ENCODE data around the gene OLR1.

The OLR1 gene

DNA sequence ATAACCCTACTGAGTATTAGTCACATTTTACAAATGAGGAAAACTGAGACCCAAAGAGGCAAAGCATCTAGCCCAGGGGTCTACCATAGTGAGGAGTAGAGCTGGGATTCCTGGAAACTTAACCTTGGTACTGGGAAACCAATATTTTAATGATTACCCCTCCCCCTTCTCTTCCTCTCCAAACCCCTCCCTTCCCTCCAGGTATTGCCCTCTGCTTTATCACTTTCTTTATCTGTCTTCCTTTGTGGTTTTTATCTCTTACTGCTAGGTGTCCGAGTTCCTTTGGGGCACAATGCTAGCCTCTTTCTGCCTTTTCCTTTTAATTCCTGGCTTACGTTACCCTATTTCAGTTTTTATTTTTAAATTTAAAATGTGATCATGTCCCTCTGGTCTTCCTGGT lies 43.5 kb upstream of the OLR1 start:
- peaks cover 15% of the 10 kb centered on the region for H3K4me1 ChIP-seq (ENCODE audit: insufficient read depth, low read length, poor library complexity, severe bottlenecking)
- H3K9me2 ChIP-seq (replicated peaks; ENCODE audit: low read depth, low read length): no peaks in the 10 kb centered on the region
- H3K36me3 ChIP-seq (ENCODE audit: insufficient read depth, low read length): peaks cover 5% of the 10 kb centered on the region; the same call in 1 of the 2 replicates
- no peak overlapping the region for H2AFZ ChIP-seq (ENCODE audit: low read length)
- TF ChIP-seq EZH2phosphoT487 (IDR thresholded peaks at IDR 0.05; ENCODE audit: borderline replicate concordance): no peak
- TF ChIP-seq, protein P1, sequence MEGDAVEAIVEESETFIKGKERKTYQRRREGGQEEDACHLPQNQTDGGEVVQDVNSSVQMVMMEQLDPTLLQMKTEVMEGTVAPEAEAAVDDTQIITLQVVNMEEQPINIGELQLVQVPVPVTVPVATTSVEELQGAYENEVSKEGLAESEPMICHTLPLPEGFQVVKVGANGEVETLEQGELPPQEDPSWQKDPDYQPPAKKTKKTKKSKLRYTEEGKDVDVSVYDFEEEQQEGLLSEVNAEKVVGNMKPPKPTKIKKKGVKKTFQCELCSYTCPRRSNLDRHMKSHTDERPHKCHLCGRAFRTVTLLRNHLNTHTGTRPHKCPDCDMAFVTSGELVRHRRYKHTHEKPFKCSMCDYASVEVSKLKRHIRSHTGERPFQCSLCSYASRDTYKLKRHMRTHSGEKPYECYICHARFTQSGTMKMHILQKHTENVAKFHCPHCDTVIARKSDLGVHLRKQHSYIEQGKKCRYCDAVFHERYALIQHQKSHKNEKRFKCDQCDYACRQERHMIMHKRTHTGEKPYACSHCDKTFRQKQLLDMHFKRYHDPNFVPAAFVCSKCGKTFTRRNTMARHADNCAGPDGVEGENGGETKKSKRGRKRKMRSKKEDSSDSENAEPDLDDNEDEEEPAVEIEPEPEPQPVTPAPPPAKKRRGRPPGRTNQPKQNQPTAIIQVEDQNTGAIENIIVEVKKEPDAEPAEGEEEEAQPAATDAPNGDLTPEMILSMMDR (conservative IDR thresholded peaks at IDR 0.05; ENCODE audit: low read length): no peak
- peaks cover 23% of the 10 kb centered on the region for H3K79me2 ChIP-seq (ENCODE audit: insufficient read depth, low read length)
- no peaks in the 10 kb centered on the region for H3K9me3 ChIP-seq (ENCODE audit: insufficient read depth, low read depth, low read length)
- no peaks in the 10 kb centered on the region for H3F3A ChIP-seq (ENCODE audit: low read depth)
- no peaks in the 10 kb centered on the region for H3K27me3 ChIP-seq (ENCODE audit: insufficient read depth, low read length, poor library complexity, severe bottlenecking)
- peak overlapping the region; percentile 76 for H3K4me3 ChIP-seq (ENCODE audit: low read length, poor library complexity, severe bottlenecking)
- H3K4me2 ChIP-seq (ENCODE audit: low read depth, low read length, poor library complexity, severe bottlenecking): peak overlapping the region; percentile 71
- H3K9ac ChIP-seq (ENCODE audit: low read depth, low read length, poor library complexity, severe bottlenecking): peak overlapping the region; percentile 64
- no peaks in the 10 kb centered on the region for H4K20me1 ChIP-seq (ENCODE audit: insufficient read depth, low read length, poor library complexity, severe bottlenecking)

DNA sequence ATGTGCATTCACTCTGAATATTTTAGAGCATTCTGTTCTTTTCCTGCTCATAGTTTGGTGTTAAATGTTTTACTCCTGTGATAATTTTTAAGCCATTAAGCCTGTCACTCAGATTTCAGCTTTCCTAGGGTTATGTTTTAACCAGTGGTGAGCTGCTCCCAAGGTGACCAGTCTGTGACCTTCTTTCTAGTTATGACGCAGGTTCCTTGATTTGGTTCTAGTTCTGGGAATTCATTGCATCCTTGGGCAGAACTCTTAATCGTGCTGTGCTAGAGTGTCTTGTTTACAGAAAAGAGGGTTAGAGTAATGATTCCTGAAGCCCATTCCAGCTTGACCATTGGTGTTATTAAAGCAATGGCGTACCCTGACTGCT lies 42.9 kb upstream of the OLR1 start:
- Histone ChIP-seq H3K4me1 (ENCODE audit: insufficient read depth, low read length, poor library complexity, severe bottlenecking) (peaks cover 15% of the 10 kb centered on the region), H4K20me1 (ENCODE audit: insufficient read depth, low read length, poor library complexity, severe bottlenecking) (no peaks in the 10 kb centered on the region), H3F3A (ENCODE audit: low read depth) (no peaks in the 10 kb centered on the region), H2AFZ (ENCODE audit: low read length) (no peak overlapping the region), H3K4me3 (ENCODE audit: low read length, poor library complexity, severe bottlenecking) (peak overlapping the region; percentile 76), H3K4me2 (ENCODE audit: low read depth, low read length, poor library complexity, severe bottlenecking) (peak overlapping the region; percentile 71), H3K9me2 (replicated peaks; ENCODE audit: low read depth, low read length) (no peaks in the 10 kb centered on the region), H3K9me3 (ENCODE audit: insufficient read depth, low read depth, low read length) (no peaks in the 10 kb centered on the region), H3K79me2 (ENCODE audit: insufficient read depth, low read length) (peaks cover 23% of the 10 kb centered on the region), H3K9ac (ENCODE audit: low read depth, low read length, poor library complexity, severe bottlenecking) (peak overlapping the region; percentile 64), H3K27me3 (ENCODE audit: insufficient read depth, low read length, poor library complexity, severe bottlenecking) (no peaks in the 10 kb centered on the region), H3K36me3 (ENCODE audit: insufficient read depth, low read length) (no peaks in the 10 kb centered on the region)
- no peak for TF ChIP-seq EZH2phosphoT487 (IDR thresholded peaks at IDR 0.05; ENCODE audit: borderline replicate concordance)
- TF ChIP-seq, protein P1 (conservative IDR thresholded peaks at IDR 0.05; ENCODE audit: low read length): no peak

DNA sequence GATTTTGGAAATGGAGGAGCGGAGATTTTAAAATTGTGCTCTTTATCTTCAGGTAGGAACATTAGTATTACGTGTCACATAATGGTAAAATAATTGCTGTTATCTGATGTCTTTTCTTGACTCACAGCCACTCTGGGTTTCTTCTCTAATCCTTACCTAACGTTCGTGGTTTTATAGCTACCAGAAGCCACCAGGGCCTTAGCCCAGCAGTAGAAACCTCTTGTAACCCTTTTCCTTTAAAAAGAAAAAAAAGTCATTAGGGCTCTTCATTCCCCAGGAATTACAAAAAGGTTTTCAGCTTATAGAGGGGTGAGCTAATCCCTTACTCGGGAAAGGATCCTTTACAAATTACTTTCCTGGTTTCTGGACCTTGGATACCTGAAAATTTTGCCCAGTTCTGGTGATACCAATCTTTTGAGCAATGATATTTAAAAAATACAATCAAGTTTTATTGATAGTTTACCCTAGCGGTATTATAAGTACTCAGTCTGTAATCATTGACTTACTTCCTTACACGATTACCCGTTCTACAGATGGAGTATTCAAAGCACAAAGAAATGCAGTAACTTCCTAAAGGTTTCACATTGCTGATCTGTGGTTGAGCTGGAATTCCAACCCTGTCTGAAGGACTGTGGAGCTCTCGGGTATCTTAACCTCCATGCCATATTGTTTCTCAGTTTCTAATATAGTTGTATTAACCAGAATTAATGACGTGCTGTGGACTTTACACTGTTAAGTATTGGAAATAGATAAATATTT lies 42.4 kb upstream of the OLR1 start:
- Histone ChIP-seq H3K9me2 (replicated peaks; ENCODE audit: low read depth, low read length) (no peaks in the 10 kb centered on the region), H3K36me3 (ENCODE audit: insufficient read depth, low read length) (no peaks in the 10 kb centered on the region), H3K79me2 (ENCODE audit: insufficient read depth, low read length) (peaks cover 23% of the 10 kb centered on the region), H3K9ac (ENCODE audit: low read depth, low read length, poor library complexity, severe bottlenecking) (peak overlapping the region; percentile 64), H2AFZ (ENCODE audit: low read length) (peak overlapping the region; percentile 93; the same call in 1 of the 2 replicates), H3K4me2 (ENCODE audit: low read depth, low read length, poor library complexity, severe bottlenecking) (peak overlapping the region; percentile 71), H3K9me3 (ENCODE audit: insufficient read depth, low read depth, low read length) (no peaks in the 10 kb centered on the region), H3F3A (ENCODE audit: low read depth) (no peaks in the 10 kb centered on the region), H3K27me3 (ENCODE audit: insufficient read depth, low read length, poor library complexity, severe bottlenecking) (no peaks in the 10 kb centered on the region), H3K4me1 (ENCODE audit: insufficient read depth, low read length, poor library complexity, severe bottlenecking) (peaks cover 15% of the 10 kb centered on the region), H3K4me3 (ENCODE audit: low read length, poor library complexity, severe bottlenecking) (peak overlapping the region; percentile 76), H4K20me1 (ENCODE audit: insufficient read depth, low read length, poor library complexity, severe bottlenecking) (no peaks in the 10 kb centered on the region)
- TF ChIP-seq, protein P1 (conservative IDR thresholded peaks at IDR 0.05; ENCODE audit: low read length): no peak
- TF ChIP-seq EZH2phosphoT487 (IDR thresholded peaks at IDR 0.05; ENCODE audit: borderline replicate concordance): no peak

Measured in Loucy (cell line).